ENCODE results near the gene LRRC32. TPM values are rescaled to one million over a fixed set of nuclear protein-coding genes. Genes with fewer than 3 reads are reported as not detected.

Gene LRRC32
- total and polyA plus RNA-seq, 9 of the 15 experiments (the other 6 are each of a cell fraction or from before 2014, with no cell fraction given), result 0.10 to 0.50 (median 0.19) TPM; not detected in 5

DNA sequence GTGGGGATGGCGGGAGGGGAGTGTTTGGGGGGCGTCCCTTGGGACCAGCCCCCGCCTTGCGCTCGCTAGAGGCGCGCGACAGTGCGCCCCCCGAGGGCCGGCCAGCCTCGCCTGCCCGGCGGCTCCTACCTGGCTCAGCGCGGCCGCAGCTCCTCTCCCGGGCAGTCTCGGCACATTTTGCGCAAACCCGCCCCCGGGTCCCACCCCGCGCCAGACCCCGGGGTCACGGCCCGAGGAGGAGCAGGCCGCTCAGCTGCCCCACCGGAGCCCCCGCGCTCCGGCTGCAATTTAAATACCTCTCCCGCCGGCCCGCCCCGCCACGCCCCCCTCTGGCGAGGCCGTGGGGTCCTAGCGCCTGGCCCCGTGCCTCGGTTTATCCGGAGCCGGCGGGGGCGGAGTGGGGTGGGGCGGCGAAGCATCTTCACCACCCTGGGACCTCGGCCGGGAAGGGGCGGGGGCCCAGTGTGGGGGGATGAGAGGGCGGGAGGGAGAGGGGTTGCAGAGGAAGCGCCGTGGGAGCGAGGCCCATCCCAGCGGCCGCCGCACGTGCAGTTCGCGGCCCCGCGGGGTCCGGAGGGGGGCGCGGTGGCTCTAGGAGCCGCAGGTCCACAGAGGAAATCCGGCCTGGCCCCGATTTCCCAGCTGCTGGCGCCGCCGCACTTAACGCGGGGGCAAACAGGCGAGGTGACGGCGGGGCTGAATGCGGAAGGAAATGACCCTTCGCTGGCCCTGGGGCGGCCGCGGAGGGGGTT lies at the start of gene LRRC32 (continued):
- no peak for TF ChIP-seq CREM (IDR thresholded peaks at IDR 0.05; ENCODE audit: low read depth)
- TF ChIP-seq, protein P1, sequence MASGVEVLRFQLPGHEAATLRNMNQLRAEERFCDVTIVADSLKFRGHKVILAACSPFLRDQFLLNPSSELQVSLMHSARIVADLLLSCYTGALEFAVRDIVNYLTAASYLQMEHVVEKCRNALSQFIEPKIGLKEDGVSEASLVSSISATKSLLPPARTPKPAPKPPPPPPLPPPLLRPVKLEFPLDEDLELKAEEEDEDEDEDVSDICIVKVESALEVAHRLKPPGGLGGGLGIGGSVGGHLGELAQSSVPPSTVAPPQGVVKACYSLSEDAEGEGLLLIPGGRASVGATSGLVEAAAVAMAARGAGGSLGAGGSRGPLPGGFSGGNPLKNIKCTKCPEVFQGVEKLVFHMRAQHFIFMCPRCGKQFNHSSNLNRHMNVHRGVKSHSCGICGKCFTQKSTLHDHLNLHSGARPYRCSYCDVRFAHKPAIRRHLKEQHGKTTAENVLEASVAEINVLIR (CRISPR knock-in tag; IDR thresholded peaks at IDR 0.05), result no peak
- TF ChIP-seq NKRF (IDR thresholded peaks at IDR 0.05; ENCODE audit: borderline replicate concordance), result peak; percentile 51; the same call in 1 of the 2 replicates
- TF ChIP-seq, protein P2, sequence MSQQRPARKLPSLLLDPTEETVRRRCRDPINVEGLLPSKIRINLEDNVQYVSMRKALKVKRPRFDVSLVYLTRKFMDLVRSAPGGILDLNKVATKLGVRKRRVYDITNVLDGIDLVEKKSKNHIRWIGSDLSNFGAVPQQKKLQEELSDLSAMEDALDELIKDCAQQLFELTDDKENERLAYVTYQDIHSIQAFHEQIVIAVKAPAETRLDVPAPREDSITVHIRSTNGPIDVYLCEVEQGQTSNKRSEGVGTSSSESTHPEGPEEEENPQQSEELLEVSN (IDR thresholded peaks at IDR 0.05; ENCODE audit: borderline replicate concordance in 1 of 2, extremely low read depth in 1 of 2, insufficient read depth in 1 of 2, insufficient read length in 1 of 2, low read depth in 1 of 2, low read length in 1 of 2, poor library complexity in 1 of 2, severe bottlenecking in 1 of 2), result peak in 1 of 2 experiments; percentile 39
- no peak for TF ChIP-seq KLF16 (IDR thresholded peaks at IDR 0.05)
- peak; percentile 42 for TF ChIP-seq EGR1 (conservative IDR thresholded peaks at IDR 0.05)
- TF ChIP-seq, protein P3, sequence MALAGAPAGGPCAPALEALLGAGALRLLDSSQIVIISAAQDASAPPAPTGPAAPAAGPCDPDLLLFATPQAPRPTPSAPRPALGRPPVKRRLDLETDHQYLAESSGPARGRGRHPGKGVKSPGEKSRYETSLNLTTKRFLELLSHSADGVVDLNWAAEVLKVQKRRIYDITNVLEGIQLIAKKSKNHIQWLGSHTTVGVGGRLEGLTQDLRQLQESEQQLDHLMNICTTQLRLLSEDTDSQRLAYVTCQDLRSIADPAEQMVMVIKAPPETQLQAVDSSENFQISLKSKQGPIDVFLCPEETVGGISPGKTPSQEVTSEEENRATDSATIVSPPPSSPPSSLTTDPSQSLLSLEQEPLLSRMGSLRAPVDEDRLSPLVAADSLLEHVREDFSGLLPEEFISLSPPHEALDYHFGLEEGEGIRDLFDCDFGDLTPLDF (CRISPR knock-in tag; IDR thresholded peaks at IDR 0.05), result no peak
- TF ChIP-seq BHLHE40 (IDR thresholded peaks at IDR 0.05; ENCODE audit: low read length), result peak; percentile 69
- TF ChIP-seq GATAD2B (IDR thresholded peaks at IDR 0.05; ENCODE audit: borderline replicate concordance), result no peak
- TF ChIP-seq SIN3B (IDR thresholded peaks at IDR 0.05; ENCODE audit: low read depth), result no peak
- no peak for TF ChIP-seq IRF2 (CRISPR knock-in tag; IDR thresholded peaks at IDR 0.05)
- no peak for TF ChIP-seq CEBPB (tag; IDR thresholded peaks at IDR 0.05)
- TF ChIP-seq HDGF (IDR thresholded peaks at IDR 0.05), result no peak
- TF ChIP-seq FOS (IDR thresholded peaks at IDR 0.05; ENCODE audit: extremely low read depth, insufficient read length), result no peak
- TF ChIP-seq TAF9B (IDR thresholded peaks at IDR 0.05; ENCODE audit: partially characterized antibody), result no peak
- TF ChIP-seq CXXC5 (CRISPR knock-in tag; IDR thresholded peaks at IDR 0.05), result no peak
- no peak for TF ChIP-seq CBFA2T3 (IDR thresholded peaks at IDR 0.05)
- no peak for TF ChIP-seq ZNF584 (CRISPR knock-in tag; IDR thresholded peaks at IDR 0.05; ENCODE audit: low read depth)
- no peak for TF ChIP-seq RFX5 (IDR thresholded peaks at IDR 0.05; ENCODE audit: low read depth, low read length)
- no peak for TF ChIP-seq NFYB (IDR thresholded peaks at IDR 0.05; ENCODE audit: extremely low read depth, insufficient read length)
- peak; percentile 30; the same call in 1 of the 2 replicates for TF ChIP-seq E2F4 (CRISPR knock-in tag; IDR thresholded peaks at IDR 0.05; ENCODE audit: low read depth)
- TF ChIP-seq CHD1 (IDR thresholded peaks at IDR 0.05; ENCODE audit: low read length), result no peak
